Stimulated activated CD4-positive, alpha-beta T cell treated with anti-CD3 and anti-CD28 coated beads, Interleukin-2, amount 100 ng/mL, for 4 hours (primary cell): ENCODE results near the gene TNS4.

Source experiments
- DNase-seq: peaks from one replicate; pipeline ENCODE4 v3.0.0-alpha.2; 2020; ENCODE audit warnings: low read depth

Gene TNS4

DNA sequence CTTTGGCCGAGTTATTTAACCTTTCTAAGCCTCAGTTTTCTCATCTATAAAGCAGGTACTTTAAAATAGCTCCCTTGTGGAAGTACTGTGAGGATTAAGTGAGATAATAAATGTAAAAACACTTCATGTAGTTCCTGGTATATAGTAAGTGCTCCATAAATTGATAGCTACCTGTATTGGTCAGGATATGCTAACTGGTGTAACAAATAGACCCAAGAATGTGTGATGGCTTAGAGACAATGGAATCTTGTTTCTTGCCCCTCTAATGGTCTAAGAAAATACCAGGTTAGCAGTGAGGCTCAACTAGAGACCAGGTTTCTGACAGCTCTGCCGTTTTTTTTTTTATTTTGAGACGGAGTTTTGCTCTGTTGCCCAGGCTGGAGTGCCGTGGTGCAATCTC lies 34.0 kb upstream of the TNS4 start:
- DNase-seq, result no peak

GRCh38 chr17:40534371-40535189 lies 33.2 kb upstream of the TNS4 start:
- no peak for DNase-seq

DNA sequence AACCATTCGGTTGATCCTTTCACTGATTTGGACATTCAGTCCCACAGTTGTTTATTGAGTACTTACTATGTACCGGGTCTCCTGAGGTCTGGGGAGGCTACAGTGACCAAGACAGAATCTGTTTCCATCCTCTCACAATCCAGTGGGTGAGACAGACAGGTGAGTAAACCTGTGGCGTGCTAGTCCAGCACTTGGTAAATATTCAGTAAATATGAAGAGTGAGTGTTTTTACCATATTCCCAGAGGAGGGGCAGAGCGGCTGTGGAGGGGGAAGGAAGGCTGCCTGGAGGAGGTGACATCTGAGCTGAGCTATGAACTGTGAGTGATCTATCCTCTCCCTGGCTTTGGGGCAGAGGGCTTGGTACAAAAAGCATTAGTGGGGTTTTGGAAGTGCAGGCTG lies 32.5 kb upstream of the TNS4 start:
- no peak for DNase-seq

GRCh38 chr17:40532520-40533253 lies 31.3 kb upstream of the TNS4 start:
- DNase-seq, result no peak

- DNase-seq, result peak; percentile 78
Measured at GRCh38 chr17:40531051-40531991, 29.9 kb upstream of the TNS4 start.

DNA sequence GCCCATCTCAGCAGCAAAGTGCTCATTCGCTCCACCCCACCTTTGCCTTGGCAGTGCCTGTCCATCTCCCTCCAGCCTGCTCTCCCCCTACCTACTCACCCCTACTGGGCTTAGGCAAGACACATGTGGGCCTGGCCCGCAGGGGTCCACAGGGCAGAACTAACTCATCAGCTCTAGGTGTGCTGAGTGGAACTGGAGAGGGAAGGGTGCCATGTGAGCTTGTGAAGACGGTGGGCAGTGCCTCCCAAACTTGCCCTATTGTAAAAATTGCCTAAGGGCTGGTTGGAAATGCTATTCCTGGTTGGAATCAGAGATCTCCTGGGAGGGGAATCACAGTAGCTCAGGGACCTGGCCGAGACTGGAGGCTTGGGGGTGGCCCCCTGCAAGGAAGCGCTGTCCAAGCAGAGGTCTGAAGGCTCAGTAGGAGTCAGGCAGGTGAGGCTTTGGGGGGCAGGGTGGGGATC lies 29.1 kb upstream of the TNS4 start:
- no peak for DNase-seq

DNA sequence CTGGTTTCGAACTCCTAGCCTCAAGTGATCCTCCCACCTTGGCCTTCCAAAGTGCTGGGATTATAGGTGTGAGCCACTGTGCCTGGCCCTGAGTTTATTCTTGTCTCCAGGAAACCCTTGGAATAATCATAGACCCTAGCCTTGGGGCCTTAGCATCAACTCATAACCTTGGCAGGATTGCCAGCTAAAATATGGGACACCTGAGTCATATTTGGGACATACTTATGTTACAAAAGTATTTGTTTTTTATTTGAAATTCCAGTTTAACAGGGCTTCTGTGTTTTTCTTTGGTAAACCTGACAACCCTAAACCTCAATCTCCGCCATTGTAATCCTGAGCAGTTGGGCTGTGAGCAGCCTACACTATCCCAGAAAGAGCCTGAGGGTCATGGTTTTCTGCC lies 28.6 kb upstream of the TNS4 start:
- no peak for DNase-seq

DNA sequence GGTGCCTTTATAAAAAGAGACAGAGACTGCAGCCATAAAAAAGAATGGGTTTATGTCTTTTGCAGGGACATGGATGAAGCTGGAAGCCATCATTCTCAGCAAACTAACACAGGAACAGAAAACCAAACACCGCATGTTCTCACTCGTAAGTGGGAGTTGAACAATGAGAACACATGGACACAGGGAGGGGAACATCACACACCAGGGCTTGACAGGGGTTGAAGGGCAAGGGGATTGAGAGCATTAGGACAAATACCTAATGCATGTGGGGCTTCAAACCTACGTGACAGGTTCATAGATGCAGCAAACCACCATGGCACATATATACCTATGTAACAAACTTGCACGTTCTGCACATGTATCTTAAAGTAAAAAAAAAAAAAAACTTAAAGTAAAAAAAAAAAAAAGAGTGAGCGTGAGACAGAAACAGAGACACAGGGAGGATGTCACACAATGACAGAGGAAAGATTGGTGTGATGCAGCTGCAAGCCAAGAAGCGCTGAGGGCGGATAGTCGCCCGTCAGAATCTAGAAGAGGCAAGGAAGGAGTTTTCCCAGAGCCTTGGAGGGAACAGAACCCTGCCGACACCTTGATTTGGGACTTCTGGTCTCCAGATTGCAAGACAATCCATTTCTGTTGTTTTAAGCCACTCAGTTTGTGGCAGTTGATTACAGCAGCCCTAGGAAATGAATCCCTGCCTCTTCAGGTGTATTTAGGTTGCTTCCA lies 27.4 kb upstream of the TNS4 start:
- no peak for DNase-seq

GRCh38 chr17:40526668-40527067 lies 25.2 kb upstream of the TNS4 start:
- DNase-seq, result no peak

DNA sequence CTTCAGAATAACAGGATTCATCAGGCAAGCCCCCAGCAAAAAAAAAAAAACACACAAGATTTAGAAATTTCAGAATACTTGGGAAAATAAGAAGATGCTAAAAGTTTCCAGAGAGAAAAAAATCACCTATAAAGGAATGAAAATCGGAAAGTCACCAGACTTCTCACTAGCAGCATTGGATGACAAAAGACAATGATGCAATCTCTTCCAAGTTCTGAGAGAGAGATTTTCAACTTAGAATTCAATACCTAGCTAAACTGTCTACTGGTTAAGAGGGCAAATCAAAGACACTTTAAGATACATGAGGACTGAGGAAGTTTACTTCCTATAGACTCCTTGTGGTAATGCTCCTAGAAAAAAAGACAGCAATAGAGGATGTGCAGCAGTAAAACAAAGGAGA lies 23.9 kb upstream of the TNS4 start:
- no peak for DNase-seq

GRCh38 chr17:40524243-40524965 lies 23.0 kb upstream of the TNS4 start:
- DNase-seq, result no peak

DNA sequence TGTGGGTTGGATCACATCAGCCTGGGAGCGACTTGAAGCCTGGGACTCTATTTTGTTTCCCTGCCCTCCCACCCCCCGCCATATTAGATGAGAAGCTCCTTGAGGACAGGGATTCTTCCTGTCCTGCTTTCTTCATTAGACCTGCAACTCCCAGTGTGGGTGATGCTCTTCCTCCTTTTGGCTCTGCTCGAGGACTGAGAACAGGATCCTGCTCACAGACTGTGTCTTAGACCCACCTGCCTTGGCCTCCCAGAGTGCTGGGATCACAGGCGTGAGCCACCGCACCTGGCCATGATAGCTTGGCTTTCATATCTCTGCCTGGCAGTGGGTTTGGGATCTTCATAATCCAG lies 21.5 kb upstream of the TNS4 start:
- DNase-seq, result no peak

GRCh38 chr17:40522250-40522960 lies 21.0 kb upstream of the TNS4 start:
- DNase-seq, result no peak

DNA sequence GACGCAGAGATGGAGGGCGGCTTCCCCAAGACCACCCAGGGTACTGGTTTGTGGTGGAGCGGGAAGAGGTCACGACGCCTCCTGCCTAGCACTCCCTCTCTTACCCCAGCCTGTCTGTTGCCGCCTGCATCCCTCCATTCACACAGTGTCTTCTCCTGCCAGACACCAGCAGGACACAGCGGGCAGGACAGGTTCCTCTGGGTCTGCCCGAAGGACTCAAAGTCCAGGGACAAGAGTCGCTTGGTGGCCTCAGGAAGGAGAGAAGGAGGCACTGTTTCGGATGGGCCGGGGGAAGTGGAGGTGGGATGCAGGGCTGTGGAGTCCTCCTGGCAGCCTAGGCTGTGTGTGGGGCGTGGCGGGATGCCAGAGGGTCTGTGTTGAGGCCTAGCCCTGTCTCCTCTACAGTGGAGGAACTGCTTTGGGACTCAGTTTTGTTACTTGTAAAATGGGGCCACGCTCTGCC lies 19.6 kb upstream of the TNS4 start:
- DNase-seq, result no peak

- no peak for DNase-seq
Measured at GRCh38 chr17:40519089-40519775, 17.8 kb upstream of the TNS4 start.

GRCh38 chr17:40518401-40519088 lies 17.1 kb upstream of the TNS4 start:
- DNase-seq, result no peak

- no peak for DNase-seq
Measured at GRCh38 chr17:40517981-40518380, 16.6 kb upstream of the TNS4 start.

GRCh38 chr17:40517286-40517662 lies 15.9 kb upstream of the TNS4 start:
- no peak for DNase-seq
